Subcutaneous adipose tissue (tissue), 4 donors: ENCODE data around the gene TAS2R43. TPM values are rescaled to one million over a fixed set of nuclear protein-coding genes. Genes with fewer than 3 reads are reported as not detected.

Source experiments
- CTCF ChIP-seq: fragments of 450-650 bp; IDR thresholded peaks from one replicate; pipeline ENCODE4 v1.5.1; 2016; ENCODE audit warnings: low read depth, mild to moderate bottlenecking, control low read depth, antibody characterized with exemption, moderate library complexity
- total RNA-seq, 4 donors: library from RNA; depleted of rRNA; stranded (reverse); fragments of >200 nt; gene quantifications; one replicate each; pipeline ENCODE4 v1.1.0, GENCODE V29; 2016

TAS2R43 gene
- 1 to 10 TPM; 1.7 to 5.5 (median 3.6) TPM for total RNA-seq

- no peak for TF ChIP-seq CTCF
These were observed at the start of gene TAS2R43 for GRCh38 chr12:11092128-11092527. Gene TAS2R43, minus strand, starts transcription at chr12:11092313. Its CDS starts 84 bp downstream, at chr12:11092229.

- no peak for TF ChIP-seq CTCF
These were observed 44.0 kb upstream of the TAS2R43 start for GRCh38 chr12:11136075-11136474.

GRCh38 chr12:11134305-11134704 is 42.2 kb upstream of the TAS2R43 start, which contains the start of gene TAS2R30:
Gene TAS2R30, minus strand, starts transcription at chr12:11134644. Its CDS starts 400 bp downstream, at chr12:11134244.
- no peak for TF ChIP-seq CTCF

GRCh38 chr12:11133816-11134215 is 41.7 kb upstream of the TAS2R43 start:
- no peak for TF ChIP-seq CTCF

GRCh38 chr12:11133162-11133561 is 41.0 kb upstream of the TAS2R43 start:
- no peak for TF ChIP-seq CTCF

- TF ChIP-seq CTCF: no peak
These were observed 38.9 kb upstream of the TAS2R43 start for GRCh38 chr12:11130999-11131398.

- no peak for TF ChIP-seq CTCF
These were observed 38.3 kb upstream of the TAS2R43 start for GRCh38 chr12:11130382-11130781.
